ENCODE measurements around the gene TUBB2A. TPM values are rescaled to one million over a fixed set of nuclear protein-coding genes. Genes with fewer than 3 reads are reported as not detected.

TUBB2A gene
- total and polyA plus RNA-seq, 2 of the 8 experiments (the other 6 are each of a cell fraction or from before 2014, with no cell fraction given) = 315 to 330 TPM

- no peak for TF ChIP-seq SUZ12 (IDR thresholded peaks at IDR 0.05; ENCODE audit: low read length)
- no peak for TF ChIP-seq ATF3 (IDR thresholded peaks at IDR 0.05; ENCODE audit: insufficient read depth, low read depth, low read length)
- no peak for TF ChIP-seq ASH2L (IDR thresholded peaks at IDR 0.05; ENCODE audit: low read length)
- TF ChIP-seq TAF1 (IDR thresholded peaks at IDR 0.05; ENCODE audit: low read depth, low read length) = no peak
- no peak for TF ChIP-seq RFX5 (IDR thresholded peaks at IDR 0.05; ENCODE audit: borderline replicate concordance, low read depth, low read length)
- no peak for TF ChIP-seq SAP30 (IDR thresholded peaks at IDR 0.05; ENCODE audit: insufficient read depth, insufficient replicate concordance, low read length)
- no peak for TF ChIP-seq RXRA (IDR thresholded peaks at IDR 0.05; ENCODE audit: insufficient read depth, low read depth, low read length)
- no peak for TF ChIP-seq SP4 (IDR thresholded peaks at IDR 0.05; ENCODE audit: low read length)
- no peak for TF ChIP-seq EP300 (IDR thresholded peaks at IDR 0.05; ENCODE audit: borderline replicate concordance in 1 of 2, low read depth in 2 of 2, low read length in 2 of 2)
- peak; percentile 69 to 78 for TF ChIP-seq RAD21 (IDR thresholded peaks at IDR 0.05 in 1 of 2, conservative IDR thresholded peaks at IDR 0.05 in 1 of 2; ENCODE audit: low read depth in 2 of 2, low read length in 2 of 2)
- no peak for TF ChIP-seq TCF12 (IDR thresholded peaks at IDR 0.05; ENCODE audit: low read depth, low read length)
- no peak for TF ChIP-seq ATF2 (IDR thresholded peaks at IDR 0.05; ENCODE audit: low read length)
- TF ChIP-seq CBX5 (IDR thresholded peaks at IDR 0.05; ENCODE audit: low read depth, low read length) = no peak
- no peak for TF ChIP-seq POLR2A (IDR thresholded peaks at IDR 0.05; ENCODE audit: control extremely low read depth in 1 of 2, low read depth in 2 of 2, low read length in 2 of 2)
- no peak for TF ChIP-seq NRF1 (IDR thresholded peaks at IDR 0.05; ENCODE audit: low read depth, low read length)
- no peak for TF ChIP-seq SIN3A (conservative IDR thresholded peaks at IDR 0.05 in 1 of 2, IDR thresholded peaks at IDR 0.05 in 1 of 2; ENCODE audit: low read depth in 1 of 2, low read length in 2 of 2)
- TF ChIP-seq NANOG (IDR thresholded peaks at IDR 0.05; ENCODE audit: insufficient read depth, low read depth, low read length, poor library complexity, severe bottlenecking) = no peak
- TF ChIP-seq USF2 (IDR thresholded peaks at IDR 0.05; ENCODE audit: low read length) = no peak
- TF ChIP-seq CTBP2 (IDR thresholded peaks at IDR 0.05; ENCODE audit: borderline replicate concordance, insufficient read depth, insufficient read length, low read length) = no peak
- peak; percentile 41; the same call in 1 of the 2 replicates for TF ChIP-seq YY1 (IDR thresholded peaks at IDR 0.05; ENCODE audit: low read depth, low read length)
Measured at GRCh38 chr6:3195695-3196497, 38.6 kb upstream of the TUBB2A start (continued).
